Activated CD8-positive, alpha-beta T cell treated with anti-CD3 and anti-CD28 coated beads for 36 hours (primary cell): Measurements from ENCODE around the gene FABP7. TPM values are rescaled to one million over a fixed set of nuclear protein-coding genes. Genes with fewer than 3 reads are reported as not detected.

ENCODE experiments used
- ATAC-seq: fragments of 200-7000 bp; cut with Tn5 transposase; one replicate; pipeline ENCODE4 v1.10.0; 2021; ENCODE audit warnings: mild to moderate bottlenecking, moderate library complexity
- CTCF ChIA-PET: fragments of 350-600 bp; sonication (Branson Sonifier 250); formaldehyde crosslinking; loops from one replicate; lab custom pipeline; 2021; ENCODE audit warnings: antibody characterized with exemption; lab: Charles Lee
- POLR2A ChIA-PET: fragments of 350-600 bp; sonication (Branson Sonifier 250); formaldehyde crosslinking; loops from one replicate; lab custom pipeline; 2021; ENCODE audit warnings: antibody characterized with exemption; lab: Charles Lee
- DNase-seq: peaks from one replicate; pipeline ENCODE4 v3.0.0-alpha.2; 2020
- H3K27ac Mint-ChIP-seq: one replicate; pipeline ENCODE4 v1.8.0; 2021; ENCODE audit warnings: mild to moderate bottlenecking, mixed read lengths
- H3K27me3 Mint-ChIP-seq: one replicate; pipeline ENCODE4 v1.8.0; 2021; ENCODE audit warnings: mixed read lengths
- H3K36me3 Mint-ChIP-seq: one replicate; pipeline ENCODE4 v1.8.0; 2021; ENCODE audit warnings: low read depth, mixed read lengths
- H3K4me1 Mint-ChIP-seq: one replicate; pipeline ENCODE4 v1.8.0; 2021; ENCODE audit warnings: low read depth, mixed read lengths
- H3K4me3 Mint-ChIP-seq: one replicate; pipeline ENCODE4 v1.8.0; 2021; ENCODE audit warnings: mild to moderate bottlenecking, moderate library complexity, mixed read lengths
- H3K9me3 Mint-ChIP-seq: one replicate; pipeline ENCODE4 v1.8.0; 2021; ENCODE audit warnings: mixed read lengths
- CTCF ChIP-seq: fragments of 200-600 bp; IDR thresholded peaks from one replicate; pipeline ENCODE4 v1.8.0; 2022; ENCODE audit warnings: antibody characterized with exemption, mild to moderate bottlenecking
- intact Hi-C: fragments of 100-400 bp; cut with micrococcal nuclease; formaldehyde crosslinking; loops from one replicate; pipeline ENCODE4 v1.10.0; 2022
- total RNA-seq, 2 experiments: library from RNA; stranded (reverse); gene quantifications; one replicate each; pipeline ENCODE4 v1.2.3, GENCODE V29; 2021

FABP7 gene
- total RNA-seq, 2 experiments from 2014 or later: not detected

- peaks cover 44% of the 10 kb centered on the region for H3K4me1 Mint-ChIP-seq
- ChIA-PET CTCF (no interaction called here), POLR2A (interaction anchor here (0.9 kb wide), 1 partner anchor 21 kb away, joined by 5 read pairs; no protein-coding TSS in a partner anchor)
- H3K9me3 Mint-ChIP-seq: peaks cover 1% of the 10 kb centered on the region
- H3K27ac Mint-ChIP-seq: no peak overlapping the region
- intact Hi-C loops: no loop called here
- no peak for ATAC-seq
- H3K36me3 Mint-ChIP-seq: no peaks in the 10 kb centered on the region
- H3K27me3 Mint-ChIP-seq: no peaks in the 10 kb centered on the region
- DNase-seq: no peak
- TF ChIP-seq CTCF: no peak
- no peak overlapping the region for H3K4me3 Mint-ChIP-seq
Measured at GRCh38 chr6:122754191-122754731, 25.3 kb upstream of the FABP7 start.

GRCh38 chr6:122755901-122756300, 23.6 kb upstream of the FABP7 start:
- ChIA-PET CTCF (no interaction called here), POLR2A (no interaction called here)
- DNase-seq (no peak), ATAC-seq (no peak)
- H3K9me3 Mint-ChIP-seq: no peaks in the 10 kb centered on the region
- H3K4me3 Mint-ChIP-seq: no peak overlapping the region
- intact Hi-C loops: no loop called here
- H3K27me3 Mint-ChIP-seq: peaks cover 2% of the 10 kb centered on the region
- H3K27ac Mint-ChIP-seq: no peak overlapping the region
- peaks cover 36% of the 10 kb centered on the region for H3K4me1 Mint-ChIP-seq
- H3K36me3 Mint-ChIP-seq: no peaks in the 10 kb centered on the region
- no peak for TF ChIP-seq CTCF

GRCh38 chr6:122758927-122759334, 20.6 kb upstream of the FABP7 start:
- Mint-ChIP-seq H3K36me3 (no peaks in the 10 kb centered on the region), H3K4me3 (no peak overlapping the region), H3K9me3 (no peaks in the 10 kb centered on the region), H3K27me3 (peaks cover 8% of the 10 kb centered on the region), H3K27ac (no peak overlapping the region), H3K4me1 (peaks cover 13% of the 10 kb centered on the region)
- peak; percentile 98 for ATAC-seq
- peak; percentile 24 for DNase-seq
- CTCF ChIA-PET: no interaction called here
- TF ChIP-seq CTCF: no peak
- intact Hi-C loops: no loop called here
- POLR2A ChIA-PET: no interaction called here

GRCh38 chr6:122760330-122760729, 19.2 kb upstream of the FABP7 start:
- H3K27ac Mint-ChIP-seq: no peak overlapping the region
- POLR2A ChIA-PET: no interaction called here
- H3K36me3 Mint-ChIP-seq: no peaks in the 10 kb centered on the region

GRCh38 chr6:122766256-122766655, 13.3 kb upstream of the FABP7 start:
- POLR2A ChIA-PET: no interaction called here
- Mint-ChIP-seq H3K9me3 (no peaks in the 10 kb centered on the region), H3K27me3 (peaks cover 14% of the 10 kb centered on the region), H3K27ac (no peak overlapping the region), H3K4me1 (no peaks in the 10 kb centered on the region), H3K36me3 (no peaks in the 10 kb centered on the region), H3K4me3 (no peak overlapping the region)
- DNase-seq (no peak), ATAC-seq (no peak)
- CTCF ChIA-PET: no interaction called here
- intact Hi-C loops: no loop called here
- TF ChIP-seq CTCF: no peak

More at GRCh38 chr6:122760330-122760729, 19.2 kb upstream of the FABP7 start:
- Mint-ChIP-seq H3K27me3 (peaks cover 8% of the 10 kb centered on the region), H3K4me1 (peaks cover 7% of the 10 kb centered on the region), H3K9me3 (no peaks in the 10 kb centered on the region), H3K4me3 (no peak overlapping the region)
- TF ChIP-seq CTCF: no peak
- no peak for ATAC-seq
- intact Hi-C loops: no loop called here
- CTCF ChIA-PET: no interaction called here
- DNase-seq: no peak
